Mucosa of stomach (tissue), 1 donor: ENCODE measurements around the gene ACACB.

Experiments used
- H3K27me3 ChIP-seq: one replicate; pipeline ENCODE4 v1.7.0; 2013; ENCODE audit warnings: mild to moderate bottlenecking, low read length; ENCODE audit not compliant: control insufficient read depth, insufficient read depth
- H3K36me3 ChIP-seq: one replicate; pipeline ENCODE4 v1.7.0; 2013; ENCODE audit warnings: low read length; ENCODE audit not compliant: control insufficient read depth, insufficient read depth
- H3K4me1 ChIP-seq: one replicate; pipeline ENCODE4 v1.7.0; 2013; ENCODE audit warnings: mild to moderate bottlenecking, low read length; ENCODE audit not compliant: control insufficient read depth, insufficient read depth
- H3K4me3 ChIP-seq: one replicate; pipeline ENCODE4 v1.7.0; 2013; ENCODE audit warnings: low read length
- H3K9ac ChIP-seq: one replicate; pipeline ENCODE4 v1.7.0; 2013; ENCODE audit warnings: mild to moderate bottlenecking, low read length, moderate library complexity
- H3K9me3 ChIP-seq: one replicate; pipeline ENCODE4 v1.7.0; 2013; ENCODE audit warnings: mild to moderate bottlenecking, low read length, moderate library complexity; ENCODE audit not compliant: control insufficient read depth
- donor health status: Pancreatic carcinoma.

ACACB gene

DNA sequence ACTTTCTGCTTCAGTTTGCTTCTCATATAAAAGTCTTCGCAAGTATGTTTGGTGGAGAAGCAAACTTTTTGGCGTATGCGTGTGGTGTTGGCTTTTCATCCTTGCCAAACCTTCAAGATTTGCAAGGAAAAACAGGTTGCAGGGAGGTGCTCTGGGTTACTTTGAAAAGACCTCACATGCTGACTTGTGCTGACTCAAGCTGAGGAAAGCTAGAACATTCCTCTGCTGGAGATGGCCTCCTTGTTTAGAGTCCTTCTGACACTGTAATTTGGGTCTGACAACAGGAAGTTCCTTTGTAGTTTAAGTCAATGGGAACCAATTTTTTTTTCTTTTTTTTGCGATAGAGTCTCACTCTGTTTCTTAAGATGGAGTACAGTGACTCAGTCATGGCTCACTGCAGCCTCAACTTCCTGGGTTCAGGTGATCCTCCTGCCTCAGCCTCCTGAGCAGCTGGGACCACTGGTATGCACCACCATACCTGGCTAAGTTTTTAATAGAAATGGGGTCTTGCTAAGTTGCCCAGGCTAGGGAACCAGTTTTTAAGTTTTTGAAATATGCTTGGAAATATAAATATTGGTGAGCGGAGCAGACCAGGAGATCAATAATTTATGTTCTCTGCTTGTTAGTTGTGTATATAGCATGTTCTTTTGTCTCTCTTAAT, 2.6 kb upstream of the ACACB start:
- Histone ChIP-seq H3K27me3 (no peaks in the 10 kb centered on the region), H3K4me3 (no peak overlapping the region), H3K4me1 (peaks cover 58% of the 10 kb centered on the region), H3K36me3 (no peaks in the 10 kb centered on the region), H3K9me3 (no peaks in the 10 kb centered on the region), H3K9ac (no peak overlapping the region)

DNA sequence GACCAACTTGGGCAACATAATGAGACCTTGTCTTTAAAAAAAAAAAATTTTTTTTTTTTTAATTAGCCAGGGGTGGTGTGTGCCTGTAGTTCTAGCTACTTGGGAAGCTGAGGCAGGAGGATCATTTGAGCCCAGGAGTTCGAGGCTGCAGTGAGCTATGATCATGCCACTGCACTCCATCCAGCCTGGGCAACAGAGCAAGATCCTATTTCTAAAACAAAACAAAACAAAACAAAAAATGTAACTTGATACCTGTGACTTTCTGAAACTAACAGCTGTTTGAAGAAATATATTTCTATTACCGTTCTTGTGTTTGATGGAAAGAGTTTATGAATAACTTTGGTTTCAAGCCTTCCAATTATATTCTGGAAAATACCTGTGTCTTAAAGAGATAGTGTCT, 1.7 kb upstream of the ACACB start:
- H3K9me3 ChIP-seq: no peaks in the 10 kb centered on the region
- H3K4me3 ChIP-seq: no peak overlapping the region
- H3K4me1 ChIP-seq: peaks cover 67% of the 10 kb centered on the region
- H3K36me3 ChIP-seq: no peaks in the 10 kb centered on the region
- no peaks in the 10 kb centered on the region for H3K27me3 ChIP-seq
- no peak overlapping the region for H3K9ac ChIP-seq

DNA sequence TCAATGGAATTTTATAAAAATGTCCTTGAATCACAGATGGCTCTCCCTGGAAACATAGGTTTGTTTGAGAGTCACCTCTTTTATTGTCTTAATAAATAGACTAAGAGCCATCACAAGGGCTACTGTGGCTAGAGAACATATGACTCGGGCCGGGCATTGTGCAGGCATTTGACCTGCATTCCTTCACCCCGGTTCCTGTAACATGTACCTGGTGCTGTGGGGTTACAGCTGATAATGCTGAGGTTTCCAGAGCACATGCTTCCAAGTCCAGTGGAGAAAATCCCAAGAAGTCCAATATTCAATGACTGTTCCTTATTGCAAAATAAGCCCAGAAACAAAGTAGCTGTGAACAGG, 1.0 kb upstream of the ACACB start:
- Histone ChIP-seq H3K4me3 (no peak overlapping the region), H3K4me1 (peaks cover 74% of the 10 kb centered on the region), H3K9me3 (no peaks in the 10 kb centered on the region), H3K27me3 (no peaks in the 10 kb centered on the region), H3K9ac (peak overlapping the region; percentile 16), H3K36me3 (no peaks in the 10 kb centered on the region)

DNA sequence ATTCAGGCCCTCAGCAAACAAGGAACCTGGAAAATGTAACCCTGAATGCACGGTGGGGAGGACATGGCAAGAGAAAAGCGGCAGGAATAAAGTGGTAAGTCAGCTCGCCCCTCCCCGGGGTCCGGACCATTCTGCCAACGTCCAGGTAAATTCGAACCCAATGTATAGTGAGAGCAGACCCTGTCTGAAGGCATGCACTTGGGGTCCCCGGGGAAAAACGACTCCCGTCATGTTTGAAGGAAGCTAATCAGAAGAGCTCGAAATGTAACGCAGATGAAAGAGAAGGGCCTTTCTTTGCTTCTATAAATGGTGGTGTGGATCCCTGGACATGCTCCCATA, 193 bp downstream of the ACACB start:
- Histone ChIP-seq H3K4me1 (peaks cover 77% of the 10 kb centered on the region), H3K36me3 (no peaks in the 10 kb centered on the region), H3K9me3 (no peaks in the 10 kb centered on the region), H3K4me3 (no peak overlapping the region), H3K27me3 (no peaks in the 10 kb centered on the region), H3K9ac (peak overlapping the region; percentile 57)

DNA sequence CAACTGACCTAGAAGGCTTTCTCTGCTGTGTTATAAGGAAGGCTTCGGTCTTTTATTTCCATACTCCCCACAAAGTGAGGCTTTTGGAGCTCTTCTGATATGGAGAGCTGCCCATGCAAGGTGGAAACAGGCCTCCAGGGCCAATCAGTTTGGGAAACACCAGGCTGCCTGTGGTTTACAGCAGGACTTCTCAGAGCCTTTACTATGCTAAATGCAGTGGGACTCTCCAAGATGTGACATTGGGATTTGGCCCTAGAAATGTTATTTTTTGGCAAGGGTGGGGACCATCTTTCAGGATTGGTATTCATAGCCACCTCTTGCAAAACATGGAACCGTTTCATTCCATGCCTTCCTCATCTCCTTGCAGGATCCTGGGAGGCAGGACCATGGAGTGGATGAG, 3.7 kb downstream of the ACACB start:
- no peak overlapping the region for H3K4me3 ChIP-seq
- H3K9ac ChIP-seq: no peak overlapping the region
- no peaks in the 10 kb centered on the region for H3K27me3 ChIP-seq
- no peaks in the 10 kb centered on the region for H3K36me3 ChIP-seq
- H3K4me1 ChIP-seq: peaks cover 52% of the 10 kb centered on the region
- H3K9me3 ChIP-seq: no peaks in the 10 kb centered on the region

DNA sequence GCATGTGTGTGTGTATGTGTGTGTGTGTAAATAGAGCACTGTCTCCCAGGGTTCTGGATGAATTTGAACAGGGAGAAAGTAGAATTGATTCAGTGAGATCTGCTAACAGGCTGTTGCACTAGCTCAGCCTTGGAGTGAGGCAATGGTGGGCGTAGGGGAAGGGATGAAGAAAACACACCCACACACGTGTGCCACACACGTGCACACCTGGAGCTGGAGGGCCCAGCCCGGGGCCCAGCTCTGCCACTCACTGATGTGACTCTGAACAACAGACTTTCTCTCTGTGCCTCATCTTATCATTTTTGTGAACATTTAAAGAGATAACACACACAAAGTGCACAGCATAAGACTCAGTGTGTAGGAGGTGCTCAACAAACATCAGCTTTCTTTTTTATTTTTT, 4.2 kb downstream of the ACACB start:
- H3K4me3 ChIP-seq: no peak overlapping the region
- H3K27me3 ChIP-seq: no peaks in the 10 kb centered on the region
- H3K9me3 ChIP-seq: no peaks in the 10 kb centered on the region
- peaks cover 47% of the 10 kb centered on the region for H3K4me1 ChIP-seq
- no peaks in the 10 kb centered on the region for H3K36me3 ChIP-seq
- H3K9ac ChIP-seq: no peak overlapping the region

DNA sequence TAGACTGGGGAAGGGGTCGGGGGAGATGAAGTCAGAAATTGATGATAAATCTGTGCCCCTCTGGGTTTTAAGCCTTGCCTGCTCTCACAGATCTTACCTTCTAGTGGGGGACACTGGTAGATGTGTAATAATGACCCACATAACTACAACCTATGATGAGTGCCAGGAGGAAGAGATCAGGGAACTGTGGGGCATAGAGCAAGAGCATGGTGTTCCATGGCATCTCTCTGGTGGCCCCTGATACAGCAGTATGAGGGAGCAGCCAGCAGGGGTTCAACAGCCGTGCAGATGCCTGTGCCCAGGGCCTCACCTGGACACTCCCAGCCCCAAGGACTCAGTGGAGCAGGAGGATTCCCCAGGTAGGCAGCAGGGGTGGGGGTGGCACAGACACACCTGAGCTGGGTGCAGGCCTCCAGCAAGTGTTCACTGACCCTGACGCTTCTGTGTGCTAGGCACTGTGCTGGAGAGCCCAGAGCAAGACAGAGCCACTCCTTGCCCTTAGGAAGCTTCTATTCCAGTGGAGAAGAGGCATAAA, 5.0 kb downstream of the ACACB start:
- Histone ChIP-seq H3K9ac (no peak overlapping the region), H3K36me3 (no peaks in the 10 kb centered on the region), H3K4me1 (peaks cover 38% of the 10 kb centered on the region), H3K4me3 (no peak overlapping the region), H3K27me3 (no peaks in the 10 kb centered on the region), H3K9me3 (no peaks in the 10 kb centered on the region)

DNA sequence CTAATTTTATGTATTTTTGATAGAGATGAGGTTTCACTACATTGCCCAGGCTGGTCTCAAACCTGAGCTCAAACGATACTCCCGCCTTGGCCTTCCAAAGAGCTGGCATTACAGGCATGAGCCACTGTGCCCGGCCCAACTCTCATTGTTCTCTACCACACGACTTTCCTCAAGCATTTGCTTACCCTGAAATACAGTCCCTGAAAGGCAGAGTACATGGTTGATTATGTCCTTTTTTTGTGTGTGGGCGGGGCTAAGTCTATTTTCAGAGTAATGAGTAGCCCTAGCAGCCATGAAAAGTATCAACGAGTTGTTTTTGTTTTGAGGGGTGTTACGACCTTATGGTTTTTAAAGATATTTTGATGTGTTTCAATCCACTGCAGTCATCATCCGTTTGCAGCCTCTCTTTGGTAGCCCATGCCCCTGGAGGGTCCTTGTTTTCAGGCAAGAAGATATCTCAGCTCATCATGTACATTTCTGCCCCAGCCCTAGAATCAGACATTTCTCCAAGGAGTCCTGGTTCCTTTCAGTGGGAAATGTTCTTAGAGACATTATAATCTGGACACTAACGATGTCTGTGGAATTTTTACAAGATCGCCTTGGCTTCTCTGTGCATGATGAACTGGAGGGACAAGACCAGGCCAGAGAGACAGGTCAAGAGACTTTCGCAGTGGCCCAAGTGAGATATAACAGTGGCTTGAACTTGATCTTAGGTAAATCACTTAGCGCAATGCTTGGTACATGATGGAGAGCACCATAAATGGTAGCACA, 8.7 kb downstream of the ACACB start:
- Histone ChIP-seq H3K4me1 (peaks cover 7% of the 10 kb centered on the region), H3K9ac (no peak overlapping the region), H3K36me3 (no peaks in the 10 kb centered on the region), H3K9me3 (no peaks in the 10 kb centered on the region), H3K4me3 (no peak overlapping the region), H3K27me3 (no peaks in the 10 kb centered on the region)

DNA sequence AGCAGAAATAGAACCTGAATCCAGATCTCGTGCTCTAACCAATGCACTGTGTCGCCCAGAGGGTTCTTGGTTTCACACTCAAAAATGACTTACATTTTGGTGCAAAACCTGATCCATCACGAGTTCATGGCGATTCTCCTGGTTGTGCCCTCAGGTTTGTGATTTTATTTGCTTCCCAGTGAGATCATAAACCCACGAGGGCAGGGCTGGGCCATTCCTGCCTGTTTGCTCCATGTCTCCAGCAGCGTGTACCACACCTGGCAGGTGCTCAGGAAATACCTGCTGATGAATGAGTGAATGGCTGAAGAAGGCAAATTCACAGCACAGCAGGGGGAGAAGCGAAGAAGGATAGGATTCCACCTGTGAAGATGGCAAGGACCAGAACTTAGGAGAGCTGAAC, 9.4 kb downstream of the ACACB start:
- H3K9ac ChIP-seq: no peak overlapping the region
- no peaks in the 10 kb centered on the region for H3K4me1 ChIP-seq
- H3K27me3 ChIP-seq: no peaks in the 10 kb centered on the region
- H3K36me3 ChIP-seq: no peaks in the 10 kb centered on the region
- H3K9me3 ChIP-seq: no peaks in the 10 kb centered on the region
- H3K4me3 ChIP-seq: no peak overlapping the region

DNA sequence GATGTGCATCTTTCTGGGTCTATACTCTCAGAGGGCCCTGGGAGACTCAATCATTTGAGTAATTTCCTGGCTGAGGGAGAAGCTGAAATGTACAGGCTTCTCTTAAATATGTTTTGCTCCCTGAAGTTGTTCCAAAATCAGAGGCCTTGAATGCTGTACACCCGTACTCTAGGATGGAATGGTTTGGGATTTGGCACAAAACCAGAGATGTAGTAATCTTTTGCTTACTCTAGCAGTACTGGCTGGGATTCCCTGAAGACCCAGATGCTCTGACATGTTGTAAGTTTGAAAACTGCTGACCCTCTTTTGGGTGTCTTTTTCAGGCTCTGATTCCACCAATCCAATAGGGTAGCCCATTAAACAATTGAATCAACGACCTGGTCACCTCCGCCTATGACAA, 10.4 kb downstream of the ACACB start:
- Histone ChIP-seq H3K4me1 (no peaks in the 10 kb centered on the region), H3K9me3 (no peaks in the 10 kb centered on the region), H3K9ac (no peak overlapping the region), H3K4me3 (no peak overlapping the region), H3K36me3 (no peaks in the 10 kb centered on the region), H3K27me3 (no peaks in the 10 kb centered on the region)

DNA sequence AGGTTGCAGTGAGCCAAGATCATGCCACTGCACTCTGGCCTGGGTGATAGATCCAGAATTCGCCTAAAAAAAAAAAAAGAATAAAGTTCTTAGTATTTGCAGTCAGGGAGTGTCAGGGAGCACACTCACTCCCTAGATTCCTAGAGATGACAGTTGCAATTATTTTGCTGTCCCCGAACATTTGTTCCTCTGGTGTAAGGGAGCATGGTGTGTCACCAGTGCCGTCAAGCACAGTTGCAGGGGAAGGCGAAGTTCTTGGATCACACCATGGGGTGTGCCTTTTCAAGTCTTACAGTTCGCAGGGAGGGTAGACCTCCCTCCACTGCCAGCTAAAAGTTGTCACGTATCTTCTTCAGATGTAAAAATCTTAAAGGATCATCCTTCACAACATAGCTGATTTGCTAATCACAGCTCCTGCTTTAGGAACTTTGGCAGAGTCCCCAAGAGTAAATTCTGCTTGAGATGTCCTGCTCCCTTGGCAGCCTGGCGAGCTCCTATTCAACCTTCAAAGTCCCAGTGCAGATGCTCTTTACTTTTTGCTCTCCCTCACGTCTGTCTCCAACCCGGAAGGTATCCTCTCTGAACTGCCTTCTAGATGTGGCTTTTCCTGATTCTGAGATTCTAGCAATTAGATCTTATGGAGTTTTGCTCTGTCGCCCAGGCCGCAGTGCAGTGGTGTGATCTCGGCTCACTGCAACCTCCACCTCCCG, 11.3 kb downstream of the ACACB start:
- Histone ChIP-seq H3K9ac (no peak overlapping the region), H3K9me3 (no peaks in the 10 kb centered on the region), H3K36me3 (no peaks in the 10 kb centered on the region), H3K27me3 (no peaks in the 10 kb centered on the region), H3K4me1 (no peaks in the 10 kb centered on the region), H3K4me3 (no peak overlapping the region)
